Measurements from ENCODE around the gene PDE1A. TPM values are rescaled to one million over a fixed set of nuclear protein-coding genes. Genes with fewer than 3 reads are reported as not detected.

PDE1A gene
- polyA plus RNA-seq, 1 of the 3 experiments (the other 2 are of a cell fraction) = 0.08 TPM

DNA sequence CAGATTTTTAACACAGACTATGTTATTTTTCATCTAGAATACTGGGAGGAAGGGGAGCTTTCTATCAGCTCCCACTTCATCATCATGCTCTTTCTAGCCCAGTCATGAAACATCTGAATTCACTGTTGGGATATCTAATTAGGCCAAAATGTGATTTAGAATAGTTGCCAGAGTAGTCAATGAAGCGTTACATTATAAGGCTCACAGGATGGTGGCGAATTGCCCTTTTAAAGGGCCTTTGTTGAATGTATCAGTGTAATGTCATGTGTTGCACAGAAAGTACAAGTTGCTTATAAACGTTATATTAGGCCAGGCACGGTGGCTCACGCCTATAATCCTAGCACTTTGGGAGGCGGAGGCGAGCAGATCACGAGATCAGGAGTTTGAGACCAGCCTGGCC, 45.6 kb downstream of the PDE1A start:
- Histone ChIP-seq H3K27me3 (ENCODE audit: insufficient read depth) (no peaks in the 10 kb centered on the region), H3K36me3 (replicated peaks in 1 of 2; ENCODE audit: control insufficient read depth in 1 of 2, insufficient read depth in 2 of 2, low read length in 1 of 2) (peaks cover 0 to 4% of the 10 kb centered on the region in 2 experiments), H3K9ac (no peak overlapping the region), H3K4me2 (no peak overlapping the region), H3K79me2 (ENCODE audit: insufficient read depth) (no peaks in the 10 kb centered on the region), H3K4me3 (ENCODE audit: low read depth in 2 of 2, low read length in 1 of 2) (no peak overlapping the region), H3K4me1 (ENCODE audit: control insufficient read depth in 1 of 2, insufficient read depth in 2 of 2, low read depth in 1 of 2, low read length in 1 of 2) (no peaks in the 10 kb centered on the region; a peak in 1 of 4 replicates), H3K9me3 (0 out of 2 replicates have a peak, but pooled peaks cover 7% of the 10 kb centered on the region), H2AFZ (ENCODE audit: low read depth) (no peak overlapping the region), H3K27ac (ENCODE audit: low read depth in 2 of 2, low read length in 1 of 2) (no peak overlapping the region), H4K20me1 (ENCODE audit: insufficient read depth) (no peaks in the 10 kb centered on the region), H3K9me2 (no peaks in the 10 kb centered on the region), H3F3A (replicated peaks; ENCODE audit: insufficient read depth) (no peaks in the 10 kb centered on the region)
- ChIA-PET POLR2A (no interaction called here), CTCF (interaction anchor here (0.8 kb wide), 1 partner anchor 11 kb away, joined by 4 read pairs; no protein-coding TSS in a partner anchor)
- no peak for DNase-seq
- 86% methylated on average over 8 of the region's 8 CpGs for WGBS (ENCODE audit: low lambda C conversion rate)
- TF ChIP-seq SIN3A (IDR thresholded peaks at IDR 0.05; ENCODE audit: borderline replicate concordance, low read depth, low read length) (no peak), YY1 (IDR thresholded peaks at IDR 0.05; ENCODE audit: low read depth) (no peak), NRF1 (IDR thresholded peaks at IDR 0.05; ENCODE audit: low read depth, low read length) (no peak), MXI1 (IDR thresholded peaks at IDR 0.05; ENCODE audit: low read depth, low read length) (no peak), POLR2AphosphoS5 (IDR thresholded peaks at IDR 0.05; ENCODE audit: low read depth, low read length) (no peak), RCOR1 (IDR thresholded peaks at IDR 0.05; ENCODE audit: low read length) (no peak), FOXJ3 (CRISPR knock-in tag; IDR thresholded peaks at IDR 0.05) (no peak), GATA2 (CRISPR knock-in tag; IDR thresholded peaks at IDR 0.05) (no peak), RAD21 (IDR thresholded peaks at IDR 0.05; ENCODE audit: low read length) (no peak), SMC3 (IDR thresholded peaks at IDR 0.05; ENCODE audit: low read depth, low read length) (no peak)
- TF ChIP-seq, protein P1, sequence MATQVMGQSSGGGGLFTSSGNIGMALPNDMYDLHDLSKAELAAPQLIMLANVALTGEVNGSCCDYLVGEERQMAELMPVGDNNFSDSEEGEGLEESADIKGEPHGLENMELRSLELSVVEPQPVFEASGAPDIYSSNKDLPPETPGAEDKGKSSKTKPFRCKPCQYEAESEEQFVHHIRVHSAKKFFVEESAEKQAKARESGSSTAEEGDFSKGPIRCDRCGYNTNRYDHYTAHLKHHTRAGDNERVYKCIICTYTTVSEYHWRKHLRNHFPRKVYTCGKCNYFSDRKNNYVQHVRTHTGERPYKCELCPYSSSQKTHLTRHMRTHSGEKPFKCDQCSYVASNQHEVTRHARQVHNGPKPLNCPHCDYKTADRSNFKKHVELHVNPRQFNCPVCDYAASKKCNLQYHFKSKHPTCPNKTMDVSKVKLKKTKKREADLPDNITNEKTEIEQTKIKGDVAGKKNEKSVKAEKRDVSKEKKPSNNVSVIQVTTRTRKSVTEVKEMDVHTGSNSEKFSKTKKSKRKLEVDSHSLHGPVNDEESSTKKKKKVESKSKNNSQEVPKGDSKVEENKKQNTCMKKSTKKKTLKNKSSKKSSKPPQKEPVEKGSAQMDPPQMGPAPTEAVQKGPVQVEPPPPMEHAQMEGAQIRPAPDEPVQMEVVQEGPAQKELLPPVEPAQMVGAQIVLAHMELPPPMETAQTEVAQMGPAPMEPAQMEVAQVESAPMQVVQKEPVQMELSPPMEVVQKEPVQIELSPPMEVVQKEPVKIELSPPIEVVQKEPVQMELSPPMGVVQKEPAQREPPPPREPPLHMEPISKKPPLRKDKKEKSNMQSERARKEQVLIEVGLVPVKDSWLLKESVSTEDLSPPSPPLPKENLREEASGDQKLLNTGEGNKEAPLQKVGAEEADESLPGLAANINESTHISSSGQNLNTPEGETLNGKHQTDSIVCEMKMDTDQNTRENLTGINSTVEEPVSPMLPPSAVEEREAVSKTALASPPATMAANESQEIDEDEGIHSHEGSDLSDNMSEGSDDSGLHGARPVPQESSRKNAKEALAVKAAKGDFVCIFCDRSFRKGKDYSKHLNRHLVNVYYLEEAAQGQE (IDR thresholded peaks at IDR 0.05; ENCODE audit: low read depth, low read length) = no peak
- TF ChIP-seq, protein P2, sequence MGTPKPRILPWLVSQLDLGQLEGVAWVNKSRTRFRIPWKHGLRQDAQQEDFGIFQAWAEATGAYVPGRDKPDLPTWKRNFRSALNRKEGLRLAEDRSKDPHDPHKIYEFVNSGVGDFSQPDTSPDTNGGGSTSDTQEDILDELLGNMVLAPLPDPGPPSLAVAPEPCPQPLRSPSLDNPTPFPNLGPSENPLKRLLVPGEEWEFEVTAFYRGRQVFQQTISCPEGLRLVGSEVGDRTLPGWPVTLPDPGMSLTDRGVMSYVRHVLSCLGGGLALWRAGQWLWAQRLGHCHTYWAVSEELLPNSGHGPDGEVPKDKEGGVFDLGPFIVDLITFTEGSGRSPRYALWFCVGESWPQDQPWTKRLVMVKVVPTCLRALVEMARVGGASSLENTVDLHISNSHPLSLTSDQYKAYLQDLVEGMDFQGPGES (IDR thresholded peaks at IDR 0.05; ENCODE audit: low read depth, low read length) = no peak
- TF ChIP-seq, protein P3, sequence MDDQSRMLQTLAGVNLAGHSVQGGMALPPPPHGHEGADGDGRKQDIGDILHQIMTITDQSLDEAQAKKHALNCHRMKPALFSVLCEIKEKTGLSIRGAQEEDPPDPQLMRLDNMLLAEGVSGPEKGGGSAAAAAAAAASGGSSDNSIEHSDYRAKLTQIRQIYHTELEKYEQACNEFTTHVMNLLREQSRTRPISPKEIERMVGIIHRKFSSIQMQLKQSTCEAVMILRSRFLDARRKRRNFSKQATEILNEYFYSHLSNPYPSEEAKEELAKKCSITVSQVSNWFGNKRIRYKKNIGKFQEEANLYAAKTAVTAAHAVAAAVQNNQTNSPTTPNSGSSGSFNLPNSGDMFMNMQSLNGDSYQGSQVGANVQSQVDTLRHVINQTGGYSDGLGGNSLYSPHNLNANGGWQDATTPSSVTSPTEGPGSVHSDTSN (IDR thresholded peaks at IDR 0.05) = no peak
- TF ChIP-seq, protein P4, sequence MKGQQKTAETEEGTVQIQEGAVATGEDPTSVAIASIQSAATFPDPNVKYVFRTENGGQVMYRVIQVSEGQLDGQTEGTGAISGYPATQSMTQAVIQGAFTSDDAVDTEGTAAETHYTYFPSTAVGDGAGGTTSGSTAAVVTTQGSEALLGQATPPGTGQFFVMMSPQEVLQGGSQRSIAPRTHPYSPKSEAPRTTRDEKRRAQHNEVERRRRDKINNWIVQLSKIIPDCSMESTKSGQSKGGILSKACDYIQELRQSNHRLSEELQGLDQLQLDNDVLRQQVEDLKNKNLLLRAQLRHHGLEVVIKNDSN (IDR thresholded peaks at IDR 0.05; ENCODE audit: borderline replicate concordance, low read depth) = no peak

Measured in SK-N-SH (cell line).